Measurements from ENCODE around the gene NUP214.
A peak's percentile ranks its signal among the peaks of the same experiment; 100 is the strongest.
"Not testable (repeated sequence)": the region's sequence is repeated elsewhere in the genome, so short reads cannot be mapped to it uniquely, and the experiment has no call there.

The NUP214 gene

DNA sequence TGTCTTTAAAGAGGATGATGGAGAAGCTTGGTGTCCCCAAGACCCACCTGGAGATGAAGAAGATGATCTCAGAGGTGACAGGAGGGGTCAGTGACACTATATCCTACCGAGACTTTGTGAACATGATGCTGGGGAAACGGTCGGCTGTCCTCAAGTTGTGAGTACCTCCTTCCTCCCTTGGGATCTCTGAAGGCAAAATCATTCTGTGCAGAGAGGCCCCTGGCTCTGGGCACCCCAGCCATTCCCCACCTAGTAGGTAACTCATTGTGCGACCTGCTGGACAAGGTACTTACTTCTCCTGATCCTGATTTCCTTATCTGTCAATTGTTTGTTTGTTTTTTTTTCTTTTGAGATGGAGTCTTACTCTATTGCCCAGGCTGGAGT, 7.6 kb upstream of the NUP214 start:
- DNase-seq = no peak

DNA sequence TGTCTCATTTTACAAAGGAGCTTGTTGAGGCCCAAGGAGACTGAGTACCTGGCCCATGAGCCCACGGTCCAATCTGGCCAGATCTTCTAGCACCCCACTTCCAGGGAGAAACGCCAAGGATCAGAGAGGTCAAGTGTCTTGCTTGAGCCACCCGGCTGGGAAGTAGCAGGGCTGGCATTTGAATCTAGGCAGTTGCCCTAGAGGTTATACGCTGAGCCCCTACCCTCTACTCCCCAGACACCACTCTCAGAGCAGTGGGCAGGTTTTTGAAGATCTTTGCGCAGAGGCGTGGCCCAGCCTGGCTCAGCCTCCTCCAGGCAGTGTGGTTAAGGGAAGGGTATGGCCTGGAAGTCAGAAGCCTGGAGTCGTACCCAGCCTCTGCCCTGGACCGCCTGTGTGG, 5.8 kb upstream of the NUP214 start:
- DNase-seq = no peak

DNA sequence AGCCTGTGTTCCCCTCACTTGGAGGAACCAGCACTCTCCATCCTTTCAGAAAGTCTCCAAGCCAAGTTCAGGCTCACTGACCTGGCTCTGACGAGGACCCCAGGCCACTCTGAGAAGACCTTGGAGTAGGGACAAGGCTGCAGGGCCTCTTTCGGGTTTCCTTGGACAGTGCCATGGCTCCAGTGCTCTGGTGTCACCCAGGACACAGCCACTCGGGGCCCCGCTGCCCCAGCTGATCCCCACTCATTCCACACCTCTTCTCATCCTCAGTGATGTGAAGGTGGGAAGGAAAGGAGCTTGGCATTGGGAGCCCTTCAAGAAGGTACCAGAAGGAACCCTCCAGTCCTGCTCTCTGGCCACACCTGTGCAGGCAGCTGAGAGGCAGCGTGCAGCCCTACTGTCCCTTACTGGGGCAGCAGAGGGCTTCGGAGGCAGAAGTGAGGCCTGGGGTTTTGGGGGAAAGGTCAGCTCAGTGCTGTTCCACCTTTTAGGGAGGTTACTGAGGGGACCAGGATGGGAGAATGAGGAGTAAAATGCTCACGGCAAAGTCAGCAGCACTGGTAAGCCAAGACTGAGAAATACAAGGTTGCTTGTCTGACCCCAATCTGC, 4.7 kb upstream of the NUP214 start:
- DNase-seq = no peak

DNA sequence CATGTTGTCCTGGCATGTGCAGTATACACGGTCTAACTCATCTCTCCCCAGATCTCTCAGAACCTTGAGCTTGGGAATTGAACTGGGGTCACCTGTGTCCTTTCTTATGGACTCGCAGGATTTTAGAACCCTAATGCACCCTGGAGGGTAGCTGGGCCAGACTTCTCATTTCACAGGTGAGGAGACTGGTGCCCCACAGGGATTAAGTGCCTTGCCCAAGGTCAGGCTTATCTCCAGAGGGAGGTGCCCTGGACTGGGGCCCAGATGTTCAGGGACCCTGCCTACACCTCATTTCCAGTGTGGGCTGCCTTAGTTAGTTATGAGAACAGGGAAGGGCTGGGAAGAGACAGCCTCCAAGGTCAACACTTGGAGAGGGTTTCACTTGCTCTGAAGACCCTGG, 4.0 kb upstream of the NUP214 start:
- no peak for DNase-seq

DNA sequence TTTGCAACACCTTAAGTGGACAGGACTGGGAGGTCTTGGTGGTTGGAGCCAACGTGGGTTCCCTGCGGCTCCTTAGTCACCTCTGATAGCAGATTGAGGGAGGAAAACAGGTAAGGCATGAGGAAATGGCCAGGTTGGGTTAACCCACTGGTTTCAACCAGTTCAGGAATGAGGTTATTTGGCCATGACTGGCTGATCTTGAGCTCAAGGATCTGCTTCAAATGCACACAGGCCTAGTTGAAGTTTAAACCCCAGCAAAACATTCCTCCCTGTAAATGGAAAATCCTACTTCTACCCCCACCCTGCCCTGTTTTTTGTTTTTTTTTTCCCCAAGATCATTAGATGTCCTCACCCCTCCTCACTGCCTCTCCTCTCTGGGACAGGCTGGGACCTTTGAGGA, 3.2 kb upstream of the NUP214 start:
- no peak for DNase-seq

DNA sequence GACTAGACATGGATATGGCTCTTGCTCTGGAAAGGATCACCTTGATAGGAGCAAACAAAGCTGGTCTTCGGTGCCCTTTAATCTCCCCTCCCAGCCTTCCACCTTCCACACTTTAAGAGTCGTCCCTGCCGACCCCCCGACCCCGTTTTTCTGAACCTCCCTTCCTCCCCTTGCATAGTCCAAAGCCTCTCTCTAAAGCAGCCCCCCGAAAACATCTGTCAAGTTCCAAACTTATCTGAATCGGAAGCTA, 423 bp upstream of the NUP214 start:
- no peak for DNase-seq

DNA sequence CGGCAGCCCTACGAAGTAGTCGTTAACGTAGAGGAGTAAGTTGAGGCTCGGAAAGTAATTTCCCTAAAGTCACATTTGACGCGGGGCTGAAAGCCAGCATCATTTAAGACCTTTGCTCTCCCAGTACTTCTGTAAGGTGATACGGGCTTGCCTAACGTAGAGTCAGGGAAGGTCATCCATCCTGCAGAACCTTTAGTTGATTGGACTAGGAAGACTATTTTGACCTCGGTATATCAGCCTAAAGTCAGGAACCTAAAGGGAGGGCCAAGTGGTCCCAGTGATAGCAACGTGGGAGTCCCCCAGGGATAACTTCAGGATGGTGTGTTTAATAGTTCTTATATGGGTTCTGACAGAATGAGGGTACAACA, 657 bp downstream of the NUP214 start:
- DNase-seq = no peak

DNA sequence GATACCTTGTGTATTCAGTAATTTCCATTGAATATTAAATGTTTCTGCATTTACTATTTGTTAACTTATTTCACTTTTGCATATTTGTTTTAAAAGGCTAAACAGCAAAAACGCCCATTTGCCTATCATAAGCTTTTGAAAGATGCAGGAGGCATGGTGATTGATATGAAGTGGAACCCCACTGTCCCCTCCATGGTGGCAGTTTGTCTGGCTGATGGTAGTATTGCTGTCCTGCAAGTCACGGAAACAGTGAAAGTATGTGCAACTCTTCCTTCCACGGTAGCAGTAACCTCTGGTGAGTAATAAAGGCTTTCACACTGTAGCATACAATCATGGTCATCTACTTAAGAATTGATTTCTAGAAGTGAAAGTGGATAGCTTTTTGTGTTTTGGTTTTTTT, 3.8 kb downstream of the NUP214 start:
- DNase-seq = no peak

DNA sequence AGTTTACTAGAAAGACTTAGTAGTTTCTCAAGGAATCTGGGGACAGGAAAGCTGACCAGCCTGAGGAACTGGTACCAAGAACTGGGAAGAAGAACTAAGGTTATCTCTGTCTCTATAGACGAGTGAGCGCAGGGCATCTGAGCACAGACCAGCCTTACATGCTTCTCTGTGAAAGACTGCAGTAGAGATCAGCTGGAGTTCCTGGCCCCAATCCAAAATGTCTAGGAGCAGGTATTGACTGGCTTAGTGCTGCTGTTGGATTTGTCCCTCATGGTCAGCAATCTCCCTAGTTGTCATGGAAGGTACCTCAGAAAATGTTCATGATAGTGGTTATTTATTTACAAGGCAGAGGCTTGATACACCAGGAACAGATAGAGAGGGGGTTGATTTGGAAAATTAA, 13.3 kb downstream of the NUP214 start:
- DNase-seq = no peak

DNA sequence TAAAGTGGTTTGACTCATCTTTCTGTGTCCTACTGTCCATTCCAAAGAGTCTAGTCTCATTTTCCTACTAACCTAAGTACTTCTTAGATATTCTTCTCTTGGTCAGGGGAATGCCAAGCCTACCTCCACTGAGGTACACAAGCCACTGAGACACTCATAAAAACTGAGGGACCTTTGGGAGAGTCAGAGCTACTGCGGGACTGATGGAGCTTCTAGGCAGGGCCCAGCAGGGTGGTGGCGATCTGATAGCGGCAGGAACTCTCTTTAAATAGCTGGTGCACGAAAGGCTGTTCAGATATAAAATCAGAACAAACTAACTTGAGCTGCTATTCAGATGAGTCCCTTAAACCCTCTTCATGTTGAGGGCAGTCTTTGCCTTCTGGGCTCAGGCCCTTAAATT, 14.7 kb downstream of the NUP214 start:
- no peak for DNase-seq

DNA sequence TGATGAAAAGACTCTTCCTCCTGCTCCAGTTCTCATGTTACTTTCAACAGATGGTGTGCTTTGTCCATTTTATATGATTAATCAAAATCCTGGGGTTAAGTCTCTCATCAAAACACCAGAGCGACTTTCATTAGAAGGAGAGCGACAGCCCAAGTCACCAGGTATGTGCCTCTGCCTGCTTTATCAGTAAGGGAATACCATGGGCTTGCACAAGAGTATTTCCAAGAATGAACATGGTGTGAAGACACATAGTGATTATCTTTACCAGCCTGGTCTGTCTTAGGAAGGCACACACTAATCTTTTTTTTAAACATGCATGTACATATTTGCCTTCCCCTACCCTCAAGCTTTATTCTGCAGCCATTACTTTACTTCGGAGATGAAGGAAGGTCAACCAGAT, 15.2 kb downstream of the NUP214 start:
- no peak for DNase-seq

DNA sequence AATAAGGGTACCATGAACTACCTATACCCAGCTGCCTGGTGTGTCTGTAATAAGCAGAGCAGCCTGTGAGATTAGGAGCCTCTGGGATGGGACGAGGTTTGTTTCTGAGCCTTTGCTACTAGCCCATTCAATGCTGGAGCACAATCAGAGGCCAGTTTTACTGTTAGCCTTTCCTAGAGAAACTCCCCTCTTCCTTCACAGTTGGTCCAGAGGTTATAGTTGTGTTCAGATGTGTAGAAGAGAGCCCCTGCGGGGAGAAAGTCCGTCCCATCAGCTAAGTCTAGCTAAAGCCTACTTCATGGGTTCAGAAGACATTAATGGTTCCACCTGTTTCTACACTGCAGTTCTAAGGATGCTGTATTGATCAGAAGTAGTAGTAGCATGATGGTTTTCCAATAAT, 16.8 kb downstream of the NUP214 start:
- no peak for DNase-seq

DNA sequence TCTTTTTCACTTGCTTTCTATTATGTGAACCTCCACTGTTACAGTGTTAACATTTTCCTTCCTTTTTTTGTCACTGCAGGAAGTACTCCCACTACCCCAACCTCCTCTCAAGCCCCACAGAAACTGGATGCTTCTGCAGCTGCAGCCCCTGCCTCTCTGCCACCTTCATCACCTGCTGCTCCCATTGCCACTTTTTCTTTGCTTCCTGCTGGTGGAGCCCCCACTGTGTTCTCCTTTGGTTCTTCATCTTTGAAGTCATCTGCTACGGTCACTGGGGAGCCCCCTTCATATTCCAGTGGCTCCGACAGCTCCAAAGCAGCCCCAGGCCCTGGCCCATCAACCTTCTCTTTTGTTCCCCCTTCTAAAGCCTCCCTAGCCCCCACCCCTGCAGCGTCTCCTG, 18.8 kb downstream of the NUP214 start:
- DNase-seq = peak in 1 of 2 experiments; percentile 6

DNA sequence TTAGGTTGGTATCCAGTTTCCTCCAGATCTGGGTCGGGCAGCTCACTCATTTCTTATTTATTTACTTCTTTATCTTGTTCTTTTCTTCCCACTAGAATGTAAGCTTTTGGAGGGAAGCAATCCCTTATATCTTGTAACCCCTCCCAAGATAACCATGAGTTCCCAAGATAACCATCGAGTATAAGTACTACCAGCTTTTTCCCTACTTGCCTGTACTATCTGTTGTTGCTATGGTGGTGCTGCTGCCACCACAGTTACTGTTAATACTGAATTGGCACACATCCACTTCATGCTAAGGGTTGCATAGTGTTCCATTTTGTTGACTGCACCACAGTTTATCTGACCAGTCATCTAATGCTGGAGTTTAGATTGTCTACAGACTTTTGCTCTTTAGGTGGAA, 19.9 kb downstream of the NUP214 start:
- no peak for DNase-seq

DNA sequence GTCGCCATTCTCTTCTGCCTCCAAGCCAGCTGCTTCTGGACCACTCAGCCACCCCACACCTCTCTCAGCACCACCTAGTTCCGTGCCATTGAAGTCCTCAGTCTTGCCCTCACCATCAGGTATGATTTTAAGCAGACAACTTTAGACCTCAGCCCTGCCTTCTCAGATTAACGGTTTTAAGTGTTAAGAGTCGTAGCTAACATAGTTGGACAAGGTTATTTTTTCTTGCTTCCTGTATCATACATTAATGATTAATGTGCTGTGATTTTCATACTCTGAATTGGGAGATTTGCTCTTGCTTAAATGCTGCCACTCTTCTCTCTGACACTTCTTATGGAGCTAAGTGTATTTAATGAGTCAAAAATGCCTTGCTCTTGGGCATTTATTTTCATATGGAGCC, 20.8 kb downstream of the NUP214 start:
- no peak for DNase-seq

DNA sequence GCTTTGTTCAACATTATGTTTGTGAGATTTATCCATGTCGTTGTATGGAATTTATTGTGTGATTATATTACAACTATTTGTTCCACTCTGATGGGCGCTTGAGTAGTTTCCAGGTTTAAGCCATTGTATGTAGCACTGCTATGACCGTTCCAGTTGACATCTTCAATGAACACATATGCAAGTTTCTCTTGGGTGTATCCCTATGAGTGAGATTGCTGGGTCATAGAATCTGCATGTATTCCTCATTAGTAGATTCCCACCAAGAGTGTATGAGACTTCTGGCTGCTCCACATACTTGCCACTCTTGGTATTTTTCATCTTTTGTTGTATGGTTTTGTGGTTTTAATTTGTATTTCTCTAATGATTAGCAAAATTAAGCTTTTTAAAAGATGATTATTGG, 22.9 kb downstream of the NUP214 start:
- no peak for DNase-seq

DNA sequence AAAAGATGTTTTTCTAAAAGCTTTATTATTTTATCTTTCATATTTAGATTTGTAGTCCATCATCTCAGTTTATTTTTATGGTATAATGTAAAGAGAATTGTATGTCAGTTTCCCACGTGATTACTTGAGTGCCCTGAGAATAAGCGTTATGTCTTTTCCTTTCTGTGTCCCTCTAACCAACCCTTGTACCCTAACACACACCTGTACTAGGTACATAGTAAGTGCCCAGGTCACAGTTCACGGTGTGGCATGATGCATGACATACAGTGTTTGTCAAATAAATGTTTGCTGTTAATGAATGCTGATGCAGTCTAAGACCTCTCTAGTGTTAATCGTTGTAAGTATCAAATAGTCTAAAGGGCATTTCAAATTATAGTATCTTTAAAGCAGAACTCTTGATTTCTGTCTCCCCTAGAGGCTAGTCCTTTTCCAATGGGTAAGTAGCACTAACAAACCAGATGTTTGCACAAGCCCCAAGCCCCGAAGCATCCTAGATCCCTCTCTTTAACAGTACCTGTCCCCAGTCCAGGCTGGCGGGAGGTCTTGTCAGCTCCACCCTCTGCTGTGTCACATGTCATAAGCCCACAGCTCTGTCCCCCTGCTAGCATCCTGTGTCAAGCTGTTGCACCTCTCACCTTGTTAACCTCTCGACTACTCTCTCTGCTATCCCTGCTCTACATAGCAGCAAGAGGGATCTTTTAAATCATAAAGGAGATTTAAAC, 23.7 kb downstream of the NUP214 start:
- DNase-seq = no peak

DNA sequence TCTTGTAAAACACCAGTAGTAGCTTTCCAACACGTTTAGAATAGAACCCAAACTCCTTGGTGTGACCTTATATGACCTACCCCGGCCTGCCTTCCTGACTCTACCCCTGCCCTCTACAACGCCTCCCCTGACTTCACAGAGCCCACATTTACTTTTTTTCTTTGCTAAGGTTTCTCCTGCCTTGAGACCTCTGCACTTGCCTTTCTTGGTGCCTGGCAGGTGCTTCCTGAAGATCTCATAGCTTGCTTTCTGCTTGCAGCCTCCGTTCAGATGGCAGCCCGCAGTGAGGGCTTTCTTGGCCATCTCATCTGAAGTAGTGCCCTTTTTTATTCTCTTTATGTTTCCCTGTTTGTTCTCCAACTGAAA, 24.3 kb downstream of the NUP214 start:
- no peak for DNase-seq

DNA sequence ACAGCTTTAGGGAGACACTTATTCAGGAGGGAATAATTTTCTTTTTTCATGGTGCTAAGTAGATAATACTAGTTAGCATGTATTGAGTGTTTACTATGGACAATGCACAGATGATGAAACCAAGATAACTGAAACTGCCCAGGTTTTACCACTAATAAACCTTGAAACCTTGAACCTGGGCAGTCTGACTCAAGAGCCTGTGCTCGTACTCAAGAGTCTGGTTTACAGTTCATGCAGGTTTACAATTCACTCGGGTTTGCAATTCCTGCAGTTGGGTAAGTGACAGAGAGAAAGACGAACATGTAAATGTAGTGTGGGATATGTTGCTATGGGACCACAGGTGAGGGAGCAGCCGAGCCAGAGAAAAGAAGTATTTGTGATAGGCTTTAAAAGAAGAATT, 28.2 kb downstream of the NUP214 start:
- no peak for DNase-seq

DNA sequence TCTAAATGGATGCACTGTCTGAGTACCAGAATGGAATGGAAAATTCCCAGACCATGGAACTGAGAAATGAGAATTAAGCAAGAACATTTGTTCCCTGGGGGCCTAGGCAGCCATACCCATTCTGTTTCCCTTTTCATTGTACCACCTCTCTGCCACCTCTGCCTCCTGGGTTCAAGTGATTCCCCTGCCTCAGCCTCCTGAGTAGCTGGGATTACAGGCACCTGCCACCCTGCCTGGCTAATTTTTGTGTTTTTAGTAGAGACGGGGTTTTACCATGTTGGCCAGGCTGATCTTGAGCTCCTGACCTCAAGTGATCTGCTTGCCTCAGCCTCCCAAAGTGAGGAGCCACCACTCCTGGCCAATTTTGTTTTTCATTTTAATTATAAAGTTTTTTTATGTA, 33.3 kb downstream of the NUP214 start:
- DNase-seq = not testable (repeated sequence)

DNA sequence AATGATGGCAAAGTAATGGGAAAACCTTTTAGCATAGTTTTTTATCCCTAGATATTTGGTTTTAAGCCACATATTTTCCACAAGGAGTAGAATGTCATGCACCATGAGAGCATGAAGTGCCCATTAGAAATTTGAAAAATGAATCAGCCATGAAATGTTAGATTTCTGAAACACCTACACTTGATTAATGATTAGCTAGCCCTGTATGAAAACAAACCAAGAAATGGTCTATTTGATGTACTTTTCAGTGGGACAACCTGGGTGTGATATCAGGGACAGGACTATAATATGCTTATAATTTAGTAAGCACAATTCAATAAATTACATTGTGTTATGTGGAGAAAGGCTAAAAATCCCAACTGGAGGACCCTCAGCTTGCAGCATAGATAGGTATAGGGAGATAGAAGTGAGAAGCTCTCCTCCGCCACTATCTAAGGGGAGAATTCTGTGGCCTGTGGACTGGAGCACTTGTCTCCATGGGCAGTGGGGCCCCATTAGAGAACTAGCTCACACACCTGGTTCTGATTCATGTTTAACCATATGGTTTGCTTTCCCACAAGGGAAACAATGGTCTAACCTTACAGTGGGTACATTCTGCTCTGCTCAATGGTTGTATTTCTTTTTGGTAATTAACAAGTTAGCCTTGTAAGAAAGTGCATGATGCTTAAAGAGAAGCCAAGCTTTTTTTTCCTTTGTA, 35.2 kb downstream of the NUP214 start:
- no peak for DNase-seq

DNA sequence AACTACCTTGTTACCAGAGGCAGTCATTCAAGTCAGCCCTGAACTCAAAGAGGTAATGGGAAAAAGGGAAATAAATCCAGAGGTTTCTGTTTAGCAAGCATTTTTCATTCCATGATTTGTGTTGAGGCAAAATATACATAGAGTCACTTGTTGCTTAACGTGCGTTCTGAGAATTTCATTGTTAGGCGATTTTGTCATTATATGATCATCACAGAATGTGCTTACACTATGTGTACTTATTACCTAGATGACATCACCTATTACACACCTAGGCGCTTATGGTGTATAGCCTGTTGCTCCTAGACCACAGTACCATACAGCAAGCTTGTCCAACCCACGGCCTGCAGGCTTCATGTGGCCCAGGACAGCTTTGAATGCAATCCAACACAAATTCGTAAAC, 36.2 kb downstream of the NUP214 start:
- DNase-seq = no peak

DNA sequence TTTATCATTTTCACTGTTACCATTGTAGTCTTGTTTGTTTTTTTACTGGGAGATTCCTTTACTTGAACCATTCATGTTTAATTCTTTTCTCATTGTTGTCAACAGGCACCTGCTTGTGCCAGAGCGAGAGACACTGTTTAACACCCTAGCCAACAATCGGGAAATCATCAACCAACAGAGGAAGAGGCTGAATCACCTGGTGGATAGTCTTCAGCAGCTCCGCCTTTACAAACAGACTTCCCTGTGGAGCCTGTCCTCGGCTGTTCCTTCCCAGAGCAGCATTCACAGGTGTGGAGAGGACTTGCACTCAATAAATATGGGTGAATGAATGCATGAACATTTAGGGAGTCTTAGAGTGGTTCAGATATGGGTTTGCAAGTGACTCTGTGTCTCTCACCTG, 37.5 kb downstream of the NUP214 start:
- no peak for DNase-seq

DNA sequence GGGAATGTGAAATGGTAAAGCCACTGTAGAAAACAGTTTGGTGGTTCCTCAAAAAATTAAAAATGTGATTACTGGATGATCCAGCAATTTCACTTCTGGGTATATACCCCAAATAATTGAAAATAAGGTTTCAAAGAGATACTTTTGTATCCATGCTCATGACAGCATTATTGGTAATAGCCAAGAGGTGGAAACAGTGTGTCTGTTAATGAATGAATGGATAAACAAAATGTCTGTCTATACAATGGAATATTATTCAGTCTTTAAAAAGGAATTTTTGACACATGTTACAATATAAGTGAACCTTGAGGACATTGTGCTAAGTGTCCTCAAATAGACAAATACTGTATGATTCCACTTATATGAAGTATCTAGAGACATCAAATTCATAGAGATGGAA, 40.1 kb downstream of the NUP214 start:
- no peak for DNase-seq

DNA sequence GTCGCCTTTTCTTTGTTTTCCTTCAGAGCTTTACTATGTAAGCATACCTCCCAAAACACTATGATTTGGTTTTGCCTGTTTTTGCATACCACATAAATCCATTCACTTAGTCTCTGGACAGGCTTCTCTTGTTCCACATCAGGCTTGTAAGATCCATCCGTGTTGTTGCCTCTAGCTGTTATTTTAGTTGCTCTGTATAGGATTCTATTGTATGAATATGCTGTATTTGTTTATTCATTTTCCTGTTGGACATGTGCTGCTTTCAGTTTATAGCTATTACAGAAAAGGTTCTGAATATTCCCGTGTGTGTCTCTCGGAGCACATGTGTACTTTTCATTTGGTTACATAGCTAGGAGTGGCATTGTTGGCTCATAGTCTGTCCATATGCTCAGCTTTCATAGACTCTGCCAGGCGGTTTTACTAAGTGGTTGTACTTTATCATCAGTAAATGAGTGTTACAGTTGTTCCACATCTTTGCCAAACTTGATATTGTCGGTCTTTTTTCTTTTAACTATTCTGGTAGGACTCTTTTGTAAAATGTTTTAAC, 41.8 kb downstream of the NUP214 start:
- DNase-seq = no peak
